ENCODE measurements around the gene SLC8A1. TPM values are rescaled to one million over a fixed set of nuclear protein-coding genes. Genes with fewer than 3 reads are reported as not detected.

The SLC8A1 gene
- total RNA-seq, 1 donor from 2014 or later, result 34.8 TPM

DNA sequence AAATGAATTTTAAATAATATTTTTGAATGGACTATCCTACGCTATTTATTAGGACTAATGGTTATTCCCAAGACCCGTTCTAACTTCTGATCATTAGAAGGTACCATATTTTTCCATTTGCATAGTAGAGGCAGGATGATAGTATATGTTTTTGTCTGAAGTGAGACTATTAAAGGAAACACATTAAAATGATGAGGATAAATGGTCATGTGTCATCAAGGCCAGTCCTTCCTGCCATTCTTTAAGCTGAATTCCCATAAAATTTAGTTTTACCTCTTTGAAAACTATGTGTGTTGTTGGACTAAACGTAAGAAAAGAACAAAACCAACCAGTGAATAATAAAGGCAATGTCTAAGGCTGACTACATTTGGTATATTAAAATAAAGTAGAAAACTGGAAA lies 121.8 kb downstream of the SLC8A1 start:
- no peak overlapping the region for H3K4me3 Mint-ChIP-seq (ENCODE audit: unreplicated experiment)
- DNase-seq (ENCODE audit: low read depth) (no peak), FAIRE-seq (no peak)
- Histone ChIP-seq H3K9ac (ENCODE audit: low read length) (no peak overlapping the region), H3K27ac (ENCODE audit: low read depth, low read length) (no peak overlapping the region), H3K4me3 (ENCODE audit: insufficient read depth, low read depth, low read length) (no peak overlapping the region), H3K4me2 (ENCODE audit: low read length) (no peak overlapping the region), H3K79me2 (ENCODE audit: insufficient read depth, low read length) (no peaks in the 10 kb centered on the region), H4K20me1 (ENCODE audit: insufficient read depth, low read length) (no peaks in the 10 kb centered on the region), H3K27me3 (ENCODE audit: insufficient read depth, low read length) (no peaks in the 10 kb centered on the region), H2AFZ (ENCODE audit: low read depth, low read length) (no peak overlapping the region), H3K36me3 (ENCODE audit: insufficient read depth, low read length) (no peaks in the 10 kb centered on the region), H3K9me3 (ENCODE audit: insufficient read depth, low read depth, low read length) (no peaks in the 10 kb centered on the region), H3K4me1 (ENCODE audit: insufficient read depth, low read length) (peaks cover 8% of the 10 kb centered on the region)
- H3K27me3 Mint-ChIP-seq (ENCODE audit: low read depth, unreplicated experiment), result no peaks in the 10 kb centered on the region
- H3K9me3 Mint-ChIP-seq (ENCODE audit: unreplicated experiment), result no peaks in the 10 kb centered on the region
- no peak for TF ChIP-seq EZH2 (IDR thresholded peaks at IDR 0.05; ENCODE audit: insufficient read depth, low read length)
- TF ChIP-seq, protein P1, sequence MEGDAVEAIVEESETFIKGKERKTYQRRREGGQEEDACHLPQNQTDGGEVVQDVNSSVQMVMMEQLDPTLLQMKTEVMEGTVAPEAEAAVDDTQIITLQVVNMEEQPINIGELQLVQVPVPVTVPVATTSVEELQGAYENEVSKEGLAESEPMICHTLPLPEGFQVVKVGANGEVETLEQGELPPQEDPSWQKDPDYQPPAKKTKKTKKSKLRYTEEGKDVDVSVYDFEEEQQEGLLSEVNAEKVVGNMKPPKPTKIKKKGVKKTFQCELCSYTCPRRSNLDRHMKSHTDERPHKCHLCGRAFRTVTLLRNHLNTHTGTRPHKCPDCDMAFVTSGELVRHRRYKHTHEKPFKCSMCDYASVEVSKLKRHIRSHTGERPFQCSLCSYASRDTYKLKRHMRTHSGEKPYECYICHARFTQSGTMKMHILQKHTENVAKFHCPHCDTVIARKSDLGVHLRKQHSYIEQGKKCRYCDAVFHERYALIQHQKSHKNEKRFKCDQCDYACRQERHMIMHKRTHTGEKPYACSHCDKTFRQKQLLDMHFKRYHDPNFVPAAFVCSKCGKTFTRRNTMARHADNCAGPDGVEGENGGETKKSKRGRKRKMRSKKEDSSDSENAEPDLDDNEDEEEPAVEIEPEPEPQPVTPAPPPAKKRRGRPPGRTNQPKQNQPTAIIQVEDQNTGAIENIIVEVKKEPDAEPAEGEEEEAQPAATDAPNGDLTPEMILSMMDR (IDR thresholded peaks at IDR 0.05; ENCODE audit: insufficient read depth, low read depth, low read length), result no peak
- H3K4me1 Mint-ChIP-seq (ENCODE audit: low read depth, unreplicated experiment), result peaks cover 16% of the 10 kb centered on the region
- no peaks in the 10 kb centered on the region for H3K36me3 Mint-ChIP-seq (ENCODE audit: low read depth, unreplicated experiment)
- no peak overlapping the region for H3K27ac Mint-ChIP-seq (ENCODE audit: unreplicated experiment)

DNA sequence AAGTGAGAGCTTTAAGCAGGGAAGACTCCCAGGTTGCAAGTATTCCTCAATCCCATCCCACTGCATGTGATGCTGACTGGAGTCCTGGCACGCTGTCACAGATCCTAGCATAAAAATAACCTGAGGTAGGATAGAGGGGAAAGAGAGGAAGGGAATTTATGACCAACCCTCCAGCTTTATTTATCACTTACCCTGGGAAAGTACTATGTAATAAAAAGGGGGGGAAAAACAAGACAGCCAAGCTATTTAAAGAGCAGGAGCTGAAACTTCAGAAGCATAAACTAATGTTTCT lies 122.2 kb downstream of the SLC8A1 start:
- no peak overlapping the region for H2AFZ ChIP-seq (ENCODE audit: low read depth, low read length)
- H3K27me3 Mint-ChIP-seq (ENCODE audit: low read depth, unreplicated experiment), result no peaks in the 10 kb centered on the region
- no peaks in the 10 kb centered on the region for H3K36me3 Mint-ChIP-seq (ENCODE audit: low read depth, unreplicated experiment)
- no peak overlapping the region for H3K4me2 ChIP-seq (ENCODE audit: low read length)
- no peak overlapping the region for H3K4me3 Mint-ChIP-seq (ENCODE audit: unreplicated experiment)
- peaks cover 16% of the 10 kb centered on the region for H3K4me1 Mint-ChIP-seq (ENCODE audit: low read depth, unreplicated experiment)
- H3K27me3 ChIP-seq (ENCODE audit: insufficient read depth, low read length), result no peaks in the 10 kb centered on the region
- H3K27ac Mint-ChIP-seq (ENCODE audit: unreplicated experiment), result no peak overlapping the region
- peaks cover 8% of the 10 kb centered on the region for H3K4me1 ChIP-seq (ENCODE audit: insufficient read depth, low read length)
- no peaks in the 10 kb centered on the region for H3K79me2 ChIP-seq (ENCODE audit: insufficient read depth, low read length)
- TF ChIP-seq EZH2 (IDR thresholded peaks at IDR 0.05; ENCODE audit: insufficient read depth, low read length), result no peak
- no peak overlapping the region for H3K4me3 ChIP-seq (ENCODE audit: insufficient read depth, low read depth, low read length)
- H3K27ac ChIP-seq (ENCODE audit: low read depth, low read length), result no peak overlapping the region
- no peak for DNase-seq (ENCODE audit: low read depth)
- H3K9ac ChIP-seq (ENCODE audit: low read length), result no peak overlapping the region
- FAIRE-seq, result no peak
- H3K36me3 ChIP-seq (ENCODE audit: insufficient read depth, low read length), result no peaks in the 10 kb centered on the region
- no peaks in the 10 kb centered on the region for H3K9me3 Mint-ChIP-seq (ENCODE audit: unreplicated experiment)
- H3K9me3 ChIP-seq (ENCODE audit: insufficient read depth, low read depth, low read length), result no peaks in the 10 kb centered on the region
- H4K20me1 ChIP-seq (ENCODE audit: insufficient read depth, low read length), result no peaks in the 10 kb centered on the region

- Mint-ChIP-seq H3K4me1 (ENCODE audit: low read depth, unreplicated experiment) (peaks cover 10% of the 10 kb centered on the region), H3K36me3 (ENCODE audit: low read depth, unreplicated experiment) (no peaks in the 10 kb centered on the region), H3K9me3 (ENCODE audit: unreplicated experiment) (no peaks in the 10 kb centered on the region), H3K27me3 (ENCODE audit: low read depth, unreplicated experiment) (no peaks in the 10 kb centered on the region), H3K27ac (ENCODE audit: unreplicated experiment) (peak overlapping the region; percentile 70), H3K4me3 (ENCODE audit: unreplicated experiment) (no peak overlapping the region)
- no peaks in the 10 kb centered on the region for H3K79me2 ChIP-seq (ENCODE audit: insufficient read depth, low read length)
- H2AFZ ChIP-seq (ENCODE audit: low read depth, low read length), result no peak overlapping the region
- H3K9me3 ChIP-seq (ENCODE audit: insufficient read depth, low read depth, low read length), result no peaks in the 10 kb centered on the region
- H3K4me2 ChIP-seq (ENCODE audit: low read length), result no peak overlapping the region
- FAIRE-seq, result no peak
- H3K4me1 ChIP-seq (ENCODE audit: insufficient read depth, low read length), result no peaks in the 10 kb centered on the region
- no peak overlapping the region for H3K27ac ChIP-seq (ENCODE audit: low read depth, low read length)
- H4K20me1 ChIP-seq (ENCODE audit: insufficient read depth, low read length), result no peaks in the 10 kb centered on the region
- H3K4me3 ChIP-seq (ENCODE audit: insufficient read depth, low read depth, low read length), result no peak overlapping the region
- H3K9ac ChIP-seq (ENCODE audit: low read length), result no peak overlapping the region
- TF ChIP-seq EZH2 (IDR thresholded peaks at IDR 0.05; ENCODE audit: insufficient read depth, low read length), result no peak
- TF ChIP-seq, protein P1 (IDR thresholded peaks at IDR 0.05; ENCODE audit: insufficient read depth, low read depth, low read length), result no peak
- H3K27me3 ChIP-seq (ENCODE audit: insufficient read depth, low read length), result no peaks in the 10 kb centered on the region
- no peak for DNase-seq (ENCODE audit: low read depth)
- H3K36me3 ChIP-seq (ENCODE audit: insufficient read depth, low read length), result no peaks in the 10 kb centered on the region
Observed at GRCh38 chr2:40325116-40325515, 126.8 kb downstream of the SLC8A1 start.

Measured in astrocyte (in vitro differentiated cells and primary cell).